ENCODE results near the gene C19orf73. TPM values are rescaled to one million over a fixed set of nuclear protein-coding genes. Genes with fewer than 3 reads are reported as not detected.

C19orf73 gene
- total RNA-seq (1 to 10 TPM in 1 of 2 donors, not detected in 1; 1.9 TPM), polyA plus RNA-seq (1 to 10 TPM; 3.1 to 4.3 TPM)
- long read RNA-seq, donor 1, transcript C19orf73-201 (1 exons, 744 nt): major isoform, 5 of 5 reads
- long read RNA-seq, donor 1, partial matches to known transcripts: 0 of 5 reads
- long read RNA-seq, donor 1, other reads (novel, unspliced or antisense): 0 of 5 reads
- long read RNA-seq, donor 2, partial matches to known transcripts: 0 of 3 reads
- long read RNA-seq, donor 2, other reads (novel, unspliced or antisense): 0 of 3 reads
- long read RNA-seq, donor 3, partial matches to known transcripts: 0 of 3 reads
- long read RNA-seq, donor 3, other reads (novel, unspliced or antisense): 0 of 3 reads
- long read RNA-seq, donor 4, partial matches to known transcripts: 0 of 2 reads
- long read RNA-seq, donor 4, other reads (novel, unspliced or antisense): 0 of 2 reads
- long read RNA-seq, donor 5, transcript C19orf73-201 (1 exons, 744 nt): major isoform, 6 of 6 reads
- long read RNA-seq, donor 5, partial matches to known transcripts: 0 of 6 reads
- long read RNA-seq, donor 5, other reads (novel, unspliced or antisense): 0 of 6 reads

GRCh38 chr19:49118565-49119410 lies at the start of gene C19orf73:
C19orf73 (minus strand) TSS chr19:49119143; CDS start chr19:49119022, 121 bp downstream.
- peak; percentile 95 for ATAC-seq (ENCODE audit: insufficient read depth, low FRiP score)
- peak within 1 kb of the TSS; percentile 94 to 98 for H3K27ac ChIP-seq (ENCODE audit: low read depth in 1 of 2, low read length in 1 of 2)
- peak; percentile 94 to 96 (median 95) for DNase-seq
- TF ChIP-seq CTCF (IDR thresholded peaks at IDR 0.05; ENCODE audit: control extremely low read depth, extremely low read depth): no peak
- H3K9ac ChIP-seq (ENCODE audit: insufficient read depth in 1 of 2, low read length in 2 of 2): peak within 1 kb of the TSS in 1 of 2 donors; percentile 77
- peaks cover 0 to 12% (median 0%) of the 10 kb centered on the region in 3 donors for H3K27me3 ChIP-seq (ENCODE audit: control insufficient read depth in 3 of 3, insufficient read depth in 3 of 3, low read length in 2 of 3)
- 1% methylated on average over 83 to 85 of the region's 85 CpGs for WGBS, 2 donors
- no peaks in the 10 kb centered on the region for H3K36me3 ChIP-seq (ENCODE audit: control insufficient read depth in 4 of 4, insufficient read depth in 4 of 4, low read length in 4 of 4)
- no peaks in the 10 kb centered on the region for H3K9me3 ChIP-seq (ENCODE audit: control insufficient read depth in 4 of 4, insufficient read depth in 3 of 4, low read length in 3 of 4)
- peaks cover 0 to 19% (median 5%) of the 10 kb centered on the region in 5 donors for H3K4me1 ChIP-seq (ENCODE audit: control insufficient read depth in 5 of 5, insufficient read depth in 5 of 5, low read length in 5 of 5)
- H3K4me3 ChIP-seq: peak within 1 kb of the TSS; percentile 44

GRCh38 chr19:49168421-49168820 lies 49.5 kb upstream of the C19orf73 start:
- TF ChIP-seq CTCF (IDR thresholded peaks at IDR 0.05; ENCODE audit: control extremely low read depth, extremely low read depth): no peak
- Histone ChIP-seq H3K9ac (ENCODE audit: insufficient read depth in 1 of 2, low read length in 2 of 2) (no peak overlapping the region), H3K4me1 (ENCODE audit: control insufficient read depth in 5 of 5, insufficient read depth in 5 of 5, low read length in 5 of 5) (peaks cover 0 to 12% (median 8%) of the 10 kb centered on the region in 5 donors), H3K9me3 (ENCODE audit: control insufficient read depth in 4 of 4, insufficient read depth in 3 of 4, low read length in 3 of 4) (no peaks in the 10 kb centered on the region), H3K27me3 (ENCODE audit: control insufficient read depth in 3 of 3, insufficient read depth in 3 of 3, low read length in 2 of 3) (no peaks in the 10 kb centered on the region), H3K4me3 (no peak overlapping the region), H3K27ac (ENCODE audit: low read depth in 1 of 2, low read length in 1 of 2) (no peak overlapping the region), H3K36me3 (ENCODE audit: control insufficient read depth in 4 of 4, insufficient read depth in 4 of 4, low read length in 4 of 4) (peaks cover 0 to 22% (median 4%) of the 10 kb centered on the region in 4 donors)
- 93 to 95% methylated on average over 23 of the region's 23 CpGs for WGBS, 2 donors
- DNase-seq: no peak
- ATAC-seq (ENCODE audit: insufficient read depth, low FRiP score): no peak

GRCh38 chr19:49167857-49168409 lies 49.0 kb upstream of the C19orf73 start:
- no peak overlapping the region for H3K4me3 ChIP-seq
- 87 to 95% methylated on average over 25 of the region's 25 CpGs for WGBS, 2 donors
- TF ChIP-seq CTCF (IDR thresholded peaks at IDR 0.05; ENCODE audit: control extremely low read depth, extremely low read depth): no peak
- ATAC-seq (ENCODE audit: insufficient read depth, low FRiP score) (no peak), DNase-seq (no peak)
- no peaks in the 10 kb centered on the region for H3K9me3 ChIP-seq (ENCODE audit: control insufficient read depth in 4 of 4, insufficient read depth in 3 of 4, low read length in 3 of 4)
- no peak overlapping the region for H3K27ac ChIP-seq (ENCODE audit: low read depth in 1 of 2, low read length in 1 of 2)
- no peaks in the 10 kb centered on the region for H3K27me3 ChIP-seq (ENCODE audit: control insufficient read depth in 3 of 3, insufficient read depth in 3 of 3, low read length in 2 of 3)
- peaks cover 0 to 12% (median 8%) of the 10 kb centered on the region in 5 donors for H3K4me1 ChIP-seq (ENCODE audit: control insufficient read depth in 5 of 5, insufficient read depth in 5 of 5, low read length in 5 of 5)
- H3K9ac ChIP-seq (ENCODE audit: insufficient read depth in 1 of 2, low read length in 2 of 2): no peak overlapping the region
- peaks cover 0 to 20% (median 4%) of the 10 kb centered on the region in 4 donors for H3K36me3 ChIP-seq (ENCODE audit: control insufficient read depth in 4 of 4, insufficient read depth in 4 of 4, low read length in 4 of 4)
